Gastroesophageal sphincter (tissue), 3 donors: ENCODE results near the gene NOX5.

Experiments used
- EP300 ChIP-seq: sonication (generic); formaldehyde crosslinking; IDR thresholded peaks from one replicate; pipeline ENCODE4 v1.6.1; 2017; ENCODE audit warnings: antibody characterized with exemption, mild to moderate bottlenecking
- POLR2AphosphoS5 ChIP-seq: sonication (generic); formaldehyde crosslinking; IDR thresholded peaks from one replicate; pipeline ENCODE4 v1.6.1; 2017; ENCODE audit warnings: antibody characterized with exemption
- TF ChIP-seq, protein P1 (sequence below), 4 experiments: fragments of 200-600 bp in 2 of 4; fragments of 450-650 bp in 2 of 4; sonication (generic) in 1 of 4; IDR thresholded peaks; one replicate each; pipeline ENCODE4 v1.5.1; 2017 to 2019; ENCODE audit warnings: antibody characterized with exemption in 4 of 4, mild to moderate bottlenecking in 2 of 4, moderate library complexity in 2 of 4

GRCh38 chr15:69026355-69026754 lies 11.9 kb downstream of the NOX5 start:
- TF ChIP-seq, protein P1, sequence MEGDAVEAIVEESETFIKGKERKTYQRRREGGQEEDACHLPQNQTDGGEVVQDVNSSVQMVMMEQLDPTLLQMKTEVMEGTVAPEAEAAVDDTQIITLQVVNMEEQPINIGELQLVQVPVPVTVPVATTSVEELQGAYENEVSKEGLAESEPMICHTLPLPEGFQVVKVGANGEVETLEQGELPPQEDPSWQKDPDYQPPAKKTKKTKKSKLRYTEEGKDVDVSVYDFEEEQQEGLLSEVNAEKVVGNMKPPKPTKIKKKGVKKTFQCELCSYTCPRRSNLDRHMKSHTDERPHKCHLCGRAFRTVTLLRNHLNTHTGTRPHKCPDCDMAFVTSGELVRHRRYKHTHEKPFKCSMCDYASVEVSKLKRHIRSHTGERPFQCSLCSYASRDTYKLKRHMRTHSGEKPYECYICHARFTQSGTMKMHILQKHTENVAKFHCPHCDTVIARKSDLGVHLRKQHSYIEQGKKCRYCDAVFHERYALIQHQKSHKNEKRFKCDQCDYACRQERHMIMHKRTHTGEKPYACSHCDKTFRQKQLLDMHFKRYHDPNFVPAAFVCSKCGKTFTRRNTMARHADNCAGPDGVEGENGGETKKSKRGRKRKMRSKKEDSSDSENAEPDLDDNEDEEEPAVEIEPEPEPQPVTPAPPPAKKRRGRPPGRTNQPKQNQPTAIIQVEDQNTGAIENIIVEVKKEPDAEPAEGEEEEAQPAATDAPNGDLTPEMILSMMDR (IDR thresholded peaks at IDR 0.05), result no peak
- no peak for TF ChIP-seq EP300
- no peak for TF ChIP-seq POLR2AphosphoS5
